ENCODE measurements around the gene ADAM12.
"Not testable (repeated sequence)": the region's sequence is repeated elsewhere in the genome, so short reads cannot be mapped to it uniquely, and the experiment has no call there.

The ADAM12 gene

DNA sequence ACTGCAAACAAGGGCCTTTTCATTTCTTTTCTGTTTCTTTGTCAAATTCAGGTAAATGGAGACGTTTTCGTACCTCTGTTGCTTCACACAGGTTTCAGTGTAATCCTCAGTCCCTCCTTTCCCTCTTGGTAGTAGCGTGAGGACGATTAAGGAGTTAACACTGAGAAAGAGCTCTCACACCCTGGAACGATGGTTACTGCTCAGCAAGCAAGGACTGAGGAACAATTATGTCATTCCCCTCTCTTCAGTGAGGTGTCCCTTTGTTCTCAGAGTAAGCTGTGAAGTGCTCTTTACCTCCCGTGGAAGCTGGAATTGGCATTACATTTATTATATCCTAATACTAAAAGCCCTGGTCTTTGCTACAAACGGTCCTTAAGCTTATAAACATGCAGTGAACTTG lies 396.0 kb downstream of the ADAM12 start:
- no peak for DNase-seq

GRCh38 chr10:125991392-125991791 lies 396.9 kb downstream of the ADAM12 start:
- no peak for DNase-seq

DNA sequence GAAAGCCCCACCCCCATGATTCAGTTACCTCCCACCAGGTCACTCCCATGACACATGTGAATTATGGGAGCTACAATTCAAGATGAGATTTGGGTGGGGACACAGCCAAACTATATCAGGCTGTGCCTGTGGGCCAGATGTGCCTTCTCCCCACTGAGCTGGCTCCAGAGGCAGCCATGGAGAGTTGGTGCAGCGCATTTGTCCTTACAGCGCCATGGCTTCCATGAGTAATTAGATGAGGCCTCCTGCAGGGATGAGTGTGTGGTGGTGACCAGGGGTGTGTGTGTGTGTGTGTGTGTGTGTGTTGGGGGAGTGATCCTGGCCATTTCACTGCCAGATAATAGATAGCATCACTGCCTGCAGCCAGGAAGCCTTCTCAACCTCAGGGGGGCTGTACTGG lies 397.3 kb downstream of the ADAM12 start:
- DNase-seq, result no peak

DNA sequence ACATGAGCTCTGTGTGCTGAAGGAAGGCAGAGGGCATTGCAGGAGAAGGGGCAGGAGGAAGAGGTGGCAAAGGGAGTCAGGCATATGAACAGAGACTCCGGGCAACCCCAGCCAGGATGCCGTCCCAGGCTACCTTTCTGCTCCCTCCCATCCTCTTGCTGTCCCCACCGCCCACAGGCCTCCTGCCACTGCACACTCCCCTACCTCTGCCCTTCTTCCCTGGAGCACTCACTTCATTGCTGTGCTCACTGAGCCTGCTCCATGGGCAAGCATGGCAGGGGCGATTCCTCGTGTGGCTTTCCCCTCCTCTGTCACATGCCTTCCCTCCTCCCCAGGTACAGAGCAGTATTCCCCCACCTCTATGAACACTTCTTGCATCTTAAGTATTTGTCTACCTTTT lies 398.5 kb downstream of the ADAM12 start:
- no peak for DNase-seq

DNA sequence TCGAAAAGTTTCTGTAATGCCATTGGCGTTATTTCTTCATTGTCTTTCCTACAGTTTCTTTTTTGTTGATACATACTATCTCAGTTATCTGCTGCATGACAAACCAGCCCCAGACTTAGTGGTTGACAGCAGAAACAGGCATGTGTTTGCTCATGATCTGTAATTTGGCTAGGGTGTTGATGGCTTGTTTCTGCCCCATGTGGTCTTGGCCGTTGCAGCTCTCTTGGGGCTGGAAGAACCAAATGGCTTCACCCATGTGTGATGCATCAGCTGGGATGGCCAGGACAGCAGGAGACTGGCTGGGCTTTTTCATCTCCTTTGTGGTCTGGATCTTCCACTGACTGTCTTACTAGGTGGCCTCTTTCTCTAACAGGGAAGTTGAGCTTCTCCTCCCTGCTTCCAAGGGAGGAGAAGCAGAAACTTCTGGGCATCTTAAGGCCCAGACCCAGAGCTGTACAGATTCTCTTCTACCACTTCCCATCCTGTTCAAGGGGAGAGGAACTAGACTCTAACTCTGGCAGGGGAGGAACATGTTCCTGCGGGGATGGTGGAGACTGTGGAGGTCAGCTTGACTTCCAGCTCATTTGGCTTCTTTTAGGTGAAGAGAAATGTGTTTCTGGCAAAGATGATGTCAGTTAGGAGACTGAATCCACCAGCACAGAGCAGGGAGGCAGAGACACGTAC lies 402.6 kb downstream of the ADAM12 start:
- DNase-seq, result peak; percentile 23

- DNase-seq, result peak; percentile 22
Measured at GRCh38 chr10:125984865-125985495, 403.3 kb downstream of the ADAM12 start.

DNA sequence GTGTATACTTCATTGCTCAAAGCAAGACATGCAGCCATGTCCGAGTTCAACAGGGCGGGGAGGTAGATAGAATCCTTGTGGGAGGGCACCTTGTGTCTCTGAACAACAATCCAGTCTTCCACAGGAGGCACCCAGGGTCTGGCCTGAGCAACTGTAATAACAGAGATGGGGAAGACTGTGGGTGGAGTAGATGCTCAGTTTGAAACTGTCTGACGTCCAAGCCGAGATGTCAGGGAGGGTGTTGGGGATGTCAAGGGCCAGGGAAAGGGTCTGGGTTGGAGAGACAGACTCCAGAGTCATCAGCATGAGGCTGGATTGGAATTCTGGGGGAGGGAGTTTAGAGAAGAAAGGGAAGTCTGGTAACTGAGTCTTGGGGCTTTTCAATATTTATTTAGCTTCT lies 403.9 kb downstream of the ADAM12 start:
- peak; percentile 2 for DNase-seq

DNA sequence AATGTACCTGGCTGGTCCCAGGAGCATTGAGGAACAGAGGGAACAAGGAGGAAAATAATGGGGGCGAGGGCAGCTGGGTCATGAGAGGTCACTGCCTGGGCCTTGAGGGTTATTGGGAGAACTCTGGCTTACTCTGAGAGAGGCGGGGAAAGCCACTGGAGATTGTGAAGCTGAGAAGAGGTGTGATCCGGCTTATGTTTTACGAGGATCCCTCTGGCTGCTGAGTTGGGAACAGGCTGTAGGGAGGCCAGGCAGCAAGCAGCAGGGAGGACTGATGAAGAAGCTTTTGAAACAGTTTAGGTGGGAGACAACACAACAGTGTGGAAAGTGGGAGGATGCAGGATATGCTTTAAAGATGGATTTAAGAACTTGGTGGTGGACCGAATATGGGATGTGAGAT lies 404.6 kb downstream of the ADAM12 start:
- no peak for DNase-seq

DNA sequence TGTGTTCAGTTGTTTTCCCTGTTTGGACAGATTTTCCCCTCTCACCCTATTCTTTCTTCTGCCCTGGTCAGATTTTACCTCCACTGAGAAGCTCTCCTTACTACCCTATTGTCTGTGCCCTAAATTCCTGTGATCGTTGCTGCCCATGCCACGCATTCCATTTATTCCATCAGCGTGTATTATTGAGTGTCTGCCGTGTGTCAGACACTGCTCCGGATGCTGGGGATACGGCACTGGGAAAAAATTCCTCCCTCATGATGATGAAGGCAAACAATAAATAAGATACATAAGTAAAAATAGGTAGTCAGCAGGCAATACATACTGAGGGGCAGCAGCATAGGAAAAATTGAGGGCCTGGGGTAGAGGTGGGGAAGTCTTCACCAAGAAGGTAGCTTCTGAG lies 405.1 kb downstream of the ADAM12 start:
- DNase-seq, result no peak

DNA sequence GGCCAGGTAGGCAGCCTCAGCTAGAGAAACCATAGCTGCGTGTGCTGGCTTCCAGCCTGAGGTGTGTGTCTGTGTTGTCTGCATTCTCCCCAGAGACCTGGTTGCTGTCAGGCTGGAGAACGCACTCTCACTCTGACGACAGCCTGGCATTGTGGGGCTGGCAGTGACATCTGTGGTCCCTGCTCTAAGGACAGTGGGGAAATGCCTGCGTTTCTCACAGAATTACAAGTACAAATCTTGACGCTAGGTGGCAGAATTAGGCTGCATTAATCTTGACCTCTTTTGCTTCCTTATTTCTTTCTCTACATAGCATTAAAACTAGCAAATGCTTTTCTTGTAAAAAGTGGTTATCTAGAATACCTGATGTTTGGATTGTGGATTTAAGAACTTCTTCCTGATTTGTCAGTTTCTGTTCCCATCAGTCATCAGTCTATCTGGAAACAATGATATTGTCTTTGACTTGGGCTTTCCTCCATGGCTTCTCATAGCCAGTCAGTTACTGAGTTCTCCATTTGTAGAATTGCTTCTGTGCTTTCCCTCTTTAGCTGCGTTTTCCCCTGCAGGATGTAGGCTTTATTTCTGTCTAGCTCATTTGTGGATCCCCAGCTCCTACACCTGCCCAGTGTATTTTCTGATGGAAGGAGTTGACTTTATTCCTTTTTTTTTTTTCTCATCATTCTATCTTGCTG lies 405.9 kb downstream of the ADAM12 start:
- DNase-seq, result peak; percentile 87

DNA sequence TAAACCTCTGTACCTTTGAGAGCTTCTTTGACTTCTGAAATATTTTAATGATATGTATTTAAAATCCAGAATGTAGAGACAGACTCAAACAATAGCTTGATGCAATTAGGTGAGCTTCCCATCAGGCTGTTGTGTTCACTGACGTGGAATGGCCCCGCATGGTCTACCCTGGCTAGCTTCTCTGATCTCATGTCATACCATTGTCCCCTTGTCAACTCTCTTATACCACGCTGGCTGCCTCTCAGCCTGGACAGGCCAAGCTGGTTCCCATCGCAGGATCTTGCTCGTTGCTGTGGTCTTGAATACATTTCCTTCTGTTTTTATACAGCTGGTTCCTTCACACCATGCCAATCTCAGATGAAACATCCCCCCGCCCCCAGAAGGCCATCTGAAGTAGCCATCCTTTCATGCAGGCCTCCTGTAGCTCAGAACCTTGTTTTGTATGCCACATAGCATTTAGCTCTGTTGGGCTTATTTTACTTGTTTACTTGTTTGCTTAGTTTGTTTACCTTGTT lies 407.7 kb downstream of the ADAM12 start:
- no peak for DNase-seq

GRCh38 chr10:125979976-125980375 lies 408.3 kb downstream of the ADAM12 start:
- no peak for DNase-seq

DNA sequence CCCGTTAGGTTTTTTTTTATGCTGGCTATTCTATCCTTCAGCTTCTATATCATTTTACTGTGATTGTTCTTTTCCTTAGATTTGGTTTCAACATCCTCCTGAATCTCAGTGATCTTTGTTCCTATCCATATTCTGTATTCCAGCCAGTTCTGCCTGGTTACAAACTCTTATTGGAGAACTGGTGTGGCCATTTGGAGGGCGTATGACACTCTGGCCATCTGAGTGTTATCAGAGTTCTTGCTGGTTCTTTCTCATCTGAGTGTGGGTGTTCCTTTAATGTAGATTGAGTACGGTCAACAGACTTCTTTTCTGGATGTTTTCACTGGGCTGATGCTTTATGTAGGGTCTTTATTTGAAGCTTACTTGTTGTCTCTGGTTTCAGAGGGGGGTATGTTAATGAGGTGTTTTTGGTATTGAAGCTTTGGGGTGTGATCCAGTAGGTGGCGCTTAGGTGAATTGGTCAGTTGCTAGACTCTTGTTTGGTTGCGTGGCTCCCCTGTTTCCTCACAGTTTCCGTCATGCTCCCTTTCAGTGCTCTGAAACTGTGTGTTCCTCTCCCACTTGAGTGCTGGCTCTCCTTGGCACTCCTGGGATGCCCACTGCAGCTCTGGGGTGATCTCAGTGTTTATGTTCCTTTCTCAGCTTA lies 411.2 kb downstream of the ADAM12 start:
- no peak for DNase-seq

DNA sequence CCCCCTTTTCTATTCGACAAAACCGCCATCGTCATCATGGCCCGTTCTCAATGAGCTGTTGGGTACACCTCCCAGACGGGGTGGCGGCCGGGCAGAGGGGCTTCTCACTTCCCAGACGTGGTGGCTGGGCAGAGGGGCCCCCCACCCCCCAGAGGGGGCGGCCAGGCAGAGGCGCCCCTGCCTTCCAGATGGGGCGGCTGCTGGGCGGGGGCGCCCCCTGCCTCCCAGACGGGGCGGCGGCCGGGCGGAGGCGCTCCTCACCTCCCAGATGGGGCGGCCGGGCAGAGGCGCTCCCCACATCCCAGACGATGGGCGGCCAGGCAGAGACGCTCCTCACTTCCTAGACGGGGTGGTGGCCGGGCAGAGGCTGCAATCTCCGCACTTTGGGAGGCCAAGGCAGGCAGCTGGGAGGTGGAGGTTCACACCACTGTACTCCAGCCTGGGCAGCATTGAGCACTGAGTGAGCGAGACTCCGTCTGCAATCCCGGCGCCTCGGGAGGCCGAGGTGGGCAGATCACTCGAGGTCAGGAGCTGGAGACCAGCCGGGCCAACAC lies 418.1 kb downstream of the ADAM12 start:
- DNase-seq, result not testable (repeated sequence)

GRCh38 chr10:125967533-125967932 lies 420.7 kb downstream of the ADAM12 start:
- no peak for DNase-seq

- no peak for DNase-seq
Measured at GRCh38 chr10:125964558-125964957, 423.7 kb downstream of the ADAM12 start.
